NCI-H69 (cell line): ENCODE measurements around the gene C16orf92.
A peak's percentile ranks its signal among the peaks of the same experiment; 100 is the strongest.

Experiments
- DNase-seq: peaks from one replicate; lab custom pipeline; 2025; lab: John Stamatoyannopoulos, UW

Gene C16orf92

GRCh38 chr16:30060836-30061554 lies 38.0 kb downstream of the C16orf92 start:
- no peak for DNase-seq

GRCh38 chr16:30063278-30063892 lies 40.4 kb downstream of the C16orf92 start:
- no peak for DNase-seq

GRCh38 chr16:30063893-30064728 lies 41.1 kb downstream of the C16orf92 start:
- DNase-seq = peak; percentile 94

GRCh38 chr16:30064729-30065101 lies 41.7 kb downstream of the C16orf92 start:
- no peak for DNase-seq

- peak; percentile 99 for DNase-seq
These were observed 42.3 kb downstream of the C16orf92 start, which contains the start of gene ALDOA for GRCh38 chr16:30065102-30065942. Gene ALDOA (plus strand): TSS chr16:30065760. CDS start chr16:30066898, 1,138 bp downstream.

GRCh38 chr16:30065943-30066760 lies 43.2 kb downstream of the C16orf92 start:
- peak; percentile 54 for DNase-seq

GRCh38 chr16:30066761-30067583 lies 44.0 kb downstream of the C16orf92 start:
- no peak for DNase-seq

GRCh38 chr16:30067584-30067916 lies 44.6 kb downstream of the C16orf92 start:
- no peak for DNase-seq

- no peak for DNase-seq
These were observed 45.3 kb downstream of the C16orf92 start for GRCh38 chr16:30068333-30068732.

GRCh38 chr16:30068750-30069610 lies 46.0 kb downstream of the C16orf92 start:
- peak; percentile 40 for DNase-seq

- no peak for DNase-seq
These were observed 46.8 kb downstream of the C16orf92 start for GRCh38 chr16:30069611-30070462.

GRCh38 chr16:30070490-30070889 lies 47.5 kb downstream of the C16orf92 start:
- no peak for DNase-seq
